GM12892 (cell line): Measurements from ENCODE around the gene NPFFR1.
"Not testable (repeated sequence)": the region's sequence is repeated elsewhere in the genome, so short reads cannot be mapped to it uniquely, and the experiment has no call there.

Experiments used
- POLR2A ChIP-seq: IDR thresholded peaks from 2 replicates; pipeline ENCODE4 v1.6.1; 2011; ENCODE audit warnings: low read depth, low read length, control low read depth
- POLR2AphosphoS5 ChIP-seq: IDR thresholded peaks from 2 replicates; pipeline ENCODE4 v1.6.1; 2011; ENCODE audit warnings: low read depth, low read length, control low read depth

DNA sequence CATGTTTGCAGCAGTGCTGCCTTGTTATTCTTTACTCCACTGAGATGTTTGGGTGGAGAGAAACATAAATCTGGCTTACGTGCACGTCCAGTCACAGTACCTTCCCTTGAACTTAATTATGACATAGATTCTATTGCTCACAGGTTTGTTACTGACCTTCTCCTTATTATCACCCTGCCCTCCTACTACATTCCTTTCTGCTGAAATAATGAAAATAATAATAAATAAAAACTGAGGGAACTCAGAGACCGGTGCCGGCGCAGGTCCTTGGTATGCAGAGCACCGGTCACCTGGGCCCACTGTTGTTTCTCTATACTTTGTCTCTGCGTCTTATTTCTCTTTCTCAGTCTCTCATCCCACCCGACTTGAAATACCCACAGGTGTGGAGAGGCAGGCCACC, 26.0 kb downstream of the NPFFR1 start:
- TF ChIP-seq POLR2A, POLR2AphosphoS5: not testable (repeated sequence)
